Neural progenitor cell (in vitro differentiated cells): ENCODE measurements around the gene SEMA4A. TPM values are rescaled to one million over a fixed set of nuclear protein-coding genes. Genes with fewer than 3 reads are reported as not detected.
A peak's percentile ranks its signal among the peaks of the same experiment; 100 is the strongest.

ENCODE experiments used
- DNase-seq: peaks from one replicate; pipeline ENCODE4 v3.0.0-alpha.2; 2016; ENCODE audit warnings: low spot score
- H2AFZ ChIP-seq: fragments of 200-600 bp; sonication (generic); replicated peaks from 2 replicates; pipeline ENCODE4 v1.6.1; 2016; ENCODE audit warnings: antibody characterized with exemption
- H3F3A ChIP-seq: fragments of 200-600 bp; sonication (generic); 2 replicates; pipeline ENCODE4 v1.6.1; 2016; ENCODE audit warnings: antibody characterized with exemption, low read depth
- H3K27ac ChIP-seq: fragments of 200-600 bp; sonication (generic); 2 replicates; pipeline ENCODE4 v1.5.1; 2016; ENCODE audit warnings: mild to moderate bottlenecking
- H3K27me3 ChIP-seq: fragments of 200-600 bp; sonication (generic); 2 replicates; pipeline ENCODE4 v1.6.1; 2016; ENCODE audit warnings: mild to moderate bottlenecking, moderate library complexity
- H3K36me3 ChIP-seq: fragments of 200-600 bp; sonication (generic); 2 replicates; pipeline ENCODE4 v1.5.1; 2016
- H3K4me1 ChIP-seq: fragments of 200-600 bp; sonication (generic); 2 replicates; pipeline ENCODE4 v1.6.1; 2016; ENCODE audit warnings: mixed run types
- H3K4me2 ChIP-seq: fragments of 200-600 bp; sonication (generic); 2 replicates; pipeline ENCODE4 v1.6.1; 2016
- H3K4me3 ChIP-seq: fragments of 200-600 bp; sonication (generic); 2 replicates; pipeline ENCODE4 v1.5.1; 2016
- H3K79me2 ChIP-seq: fragments of 200-600 bp; sonication (generic); 2 replicates; pipeline ENCODE4 v1.6.1; 2016; ENCODE audit warnings: low read depth
- H3K9ac ChIP-seq: fragments of 200-600 bp; sonication (generic); 2 replicates; pipeline ENCODE4 v1.6.1; 2016
- H3K9me3 ChIP-seq: fragments of 200-600 bp; sonication (generic); 2 replicates; pipeline ENCODE4 v1.5.1; 2016; ENCODE audit warnings: low read depth
- H4K20me1 ChIP-seq: fragments of 200-600 bp; sonication (generic); 2 replicates; pipeline ENCODE4 v1.6.1; 2016; ENCODE audit warnings: low read depth
- H3K27ac Mint-ChIP-seq: 3 replicates; pipeline ENCODE4 v1.8.0; 2021; ENCODE audit warnings: mixed read lengths
- H3K27me3 Mint-ChIP-seq: 2 replicates; pipeline ENCODE4 v1.8.0; 2022; ENCODE audit warnings: low read depth, mild to moderate bottlenecking, inconsistent platforms, moderate library complexity, mixed read lengths; ENCODE audit not compliant: insufficient read depth
- H3K36me3 Mint-ChIP-seq: 3 replicates; pipeline ENCODE4 v1.8.0; 2021; ENCODE audit warnings: mixed read lengths
- H3K4me1 Mint-ChIP-seq: 3 replicates; pipeline ENCODE4 v1.8.0; 2021; ENCODE audit warnings: mixed read lengths
- H3K4me3 Mint-ChIP-seq: 3 replicates; pipeline ENCODE4 v1.8.0; 2021; ENCODE audit warnings: mild to moderate bottlenecking, moderate library complexity, mixed read lengths
- H3K9me3 Mint-ChIP-seq: 3 replicates; pipeline ENCODE4 v1.8.0; 2020; ENCODE audit warnings: mixed read lengths
- EZH2 ChIP-seq: fragments of 200-600 bp; sonication (generic); IDR thresholded peaks from 2 replicates; pipeline ENCODE4 v1.6.1; 2017; ENCODE audit warnings: antibody characterized with exemption, mild to moderate bottlenecking, moderate library complexity
- EZH2phosphoT487 ChIP-seq: fragments of 200-600 bp; sonication (generic); IDR thresholded peaks from 2 replicates; pipeline ENCODE4 v1.6.1; 2017; ENCODE audit warnings: antibody characterized with exemption
- total RNA-seq: library from RNA; depleted of rRNA; stranded (reverse); fragments of >200 nt; gene quantifications from 2 replicates; pipeline ENCODE4 v1.2.3, GENCODE V29; 2015; ENCODE audit warnings: low replicate concordance
- TF ChIP-seq, protein P1 (sequence below): fragments of 200-600 bp; sonication (generic); IDR thresholded peaks from 2 replicates; pipeline ENCODE4 v1.5.1; 2017; ENCODE audit warnings: antibody characterized with exemption, mild to moderate bottlenecking

SEMA4A gene
- total RNA-seq, 1 donor from 2014 or later = 0.69 TPM

GRCh38 chr1:156134716-156135435, 18.5 kb upstream of the SEMA4A start:
- H3K4me1 ChIP-seq = peaks cover under 1% of the 10 kb centered on the region
- H3K27ac ChIP-seq = no peak overlapping the region
- H3F3A ChIP-seq = no peaks in the 10 kb centered on the region
- H3K4me3 ChIP-seq = no peak overlapping the region
- no peaks in the 10 kb centered on the region for H3K27me3 ChIP-seq
- no peak overlapping the region for H3K4me2 ChIP-seq
- H3K36me3 Mint-ChIP-seq = peaks cover 21% of the 10 kb centered on the region
- no peaks in the 10 kb centered on the region for H3K36me3 ChIP-seq
- H3K9ac ChIP-seq = no peak overlapping the region
- peaks cover 3% of the 10 kb centered on the region for H3K4me1 Mint-ChIP-seq
- H4K20me1 ChIP-seq = peaks cover 19% of the 10 kb centered on the region
- H3K27me3 Mint-ChIP-seq = peaks cover 3% of the 10 kb centered on the region
- H3K9me3 Mint-ChIP-seq = no peaks in the 10 kb centered on the region
- no peaks in the 10 kb centered on the region for H3K9me3 ChIP-seq
- H2AFZ ChIP-seq = no peak overlapping the region
- DNase-seq = no peak
- no peaks in the 10 kb centered on the region for H3K79me2 ChIP-seq
- H3K4me3 Mint-ChIP-seq = no peak overlapping the region
- TF ChIP-seq EZH2phosphoT487 (no peak), EZH2 (no peak)
- TF ChIP-seq, protein P1, sequence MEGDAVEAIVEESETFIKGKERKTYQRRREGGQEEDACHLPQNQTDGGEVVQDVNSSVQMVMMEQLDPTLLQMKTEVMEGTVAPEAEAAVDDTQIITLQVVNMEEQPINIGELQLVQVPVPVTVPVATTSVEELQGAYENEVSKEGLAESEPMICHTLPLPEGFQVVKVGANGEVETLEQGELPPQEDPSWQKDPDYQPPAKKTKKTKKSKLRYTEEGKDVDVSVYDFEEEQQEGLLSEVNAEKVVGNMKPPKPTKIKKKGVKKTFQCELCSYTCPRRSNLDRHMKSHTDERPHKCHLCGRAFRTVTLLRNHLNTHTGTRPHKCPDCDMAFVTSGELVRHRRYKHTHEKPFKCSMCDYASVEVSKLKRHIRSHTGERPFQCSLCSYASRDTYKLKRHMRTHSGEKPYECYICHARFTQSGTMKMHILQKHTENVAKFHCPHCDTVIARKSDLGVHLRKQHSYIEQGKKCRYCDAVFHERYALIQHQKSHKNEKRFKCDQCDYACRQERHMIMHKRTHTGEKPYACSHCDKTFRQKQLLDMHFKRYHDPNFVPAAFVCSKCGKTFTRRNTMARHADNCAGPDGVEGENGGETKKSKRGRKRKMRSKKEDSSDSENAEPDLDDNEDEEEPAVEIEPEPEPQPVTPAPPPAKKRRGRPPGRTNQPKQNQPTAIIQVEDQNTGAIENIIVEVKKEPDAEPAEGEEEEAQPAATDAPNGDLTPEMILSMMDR = no peak
- no peak overlapping the region for H3K27ac Mint-ChIP-seq

DNA sequence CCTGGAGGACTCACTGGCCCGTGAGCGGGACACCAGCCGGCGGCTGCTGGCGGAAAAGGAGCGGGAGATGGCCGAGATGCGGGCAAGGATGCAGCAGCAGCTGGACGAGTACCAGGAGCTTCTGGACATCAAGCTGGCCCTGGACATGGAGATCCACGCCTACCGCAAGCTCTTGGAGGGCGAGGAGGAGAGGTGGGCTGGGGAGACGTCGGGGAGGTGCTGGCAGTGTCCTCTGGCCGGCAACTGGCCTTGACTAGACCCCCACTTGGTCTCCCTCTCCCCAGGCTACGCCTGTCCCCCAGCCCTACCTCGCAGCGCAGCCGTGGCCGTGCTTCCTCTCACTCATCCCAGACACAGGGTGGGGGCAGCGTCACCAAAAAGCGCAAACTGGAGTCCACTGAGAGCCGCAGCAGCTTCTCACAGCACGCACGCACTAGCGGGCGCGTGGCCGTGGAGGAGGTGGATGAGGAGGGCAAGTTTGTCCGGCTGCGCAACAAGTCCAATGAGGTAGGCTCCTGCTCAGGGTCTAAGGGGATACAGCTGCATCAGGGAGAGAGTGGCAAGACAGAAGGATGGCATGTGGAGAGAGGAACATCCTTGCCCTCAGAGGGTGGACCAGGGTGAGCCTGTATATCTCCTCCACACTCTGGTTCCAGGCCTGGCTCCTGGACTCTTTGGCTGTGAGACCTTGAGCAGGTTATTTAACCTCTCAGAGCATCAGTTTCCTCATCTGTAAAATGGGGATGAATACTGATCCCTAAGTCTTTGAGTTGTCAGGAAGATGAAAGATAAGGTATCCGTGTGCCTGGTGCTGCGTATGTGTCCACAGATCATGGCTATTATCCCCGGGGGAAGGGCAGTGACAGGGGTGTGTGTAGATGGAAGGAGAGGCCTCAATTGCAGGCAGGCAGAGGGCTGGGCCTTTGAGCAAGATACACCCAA, 17.2 kb upstream of the SEMA4A start:
- Histone ChIP-seq H3K9me3 (no peaks in the 10 kb centered on the region), H3K27me3 (no peaks in the 10 kb centered on the region), H3K9ac (no peak overlapping the region), H3F3A (peaks cover 9% of the 10 kb centered on the region), H3K36me3 (no peaks in the 10 kb centered on the region), H3K4me2 (no peak overlapping the region), H2AFZ (no peak overlapping the region), H4K20me1 (peaks cover 14% of the 10 kb centered on the region), H3K27ac (no peak overlapping the region), H3K79me2 (no peaks in the 10 kb centered on the region), H3K4me3 (no peak overlapping the region), H3K4me1 (no peaks in the 10 kb centered on the region)
- no peak for DNase-seq
- H3K4me3 Mint-ChIP-seq = no peak overlapping the region
- H3K36me3 Mint-ChIP-seq = peaks cover 21% of the 10 kb centered on the region
- TF ChIP-seq, protein P1 = no peak
- TF ChIP-seq EZH2 (no peak), EZH2phosphoT487 (no peak)
- H3K27ac Mint-ChIP-seq = no peak overlapping the region
- peaks cover 9% of the 10 kb centered on the region for H3K4me1 Mint-ChIP-seq
- H3K27me3 Mint-ChIP-seq = no peaks in the 10 kb centered on the region
- H3K9me3 Mint-ChIP-seq = no peaks in the 10 kb centered on the region

GRCh38 chr1:156136970-156137483, 16.4 kb upstream of the SEMA4A start:
- H4K20me1 ChIP-seq = peaks cover 14% of the 10 kb centered on the region
- H3K36me3 ChIP-seq = no peaks in the 10 kb centered on the region
- H3K27ac Mint-ChIP-seq = no peak overlapping the region
- no peaks in the 10 kb centered on the region for H3K4me1 ChIP-seq
- no peaks in the 10 kb centered on the region for H3K79me2 ChIP-seq
- TF ChIP-seq, protein P1 = peak; percentile 22
- no peak for TF ChIP-seq EZH2phosphoT487
- no peak for TF ChIP-seq EZH2
- peaks cover 17% of the 10 kb centered on the region for H3K36me3 Mint-ChIP-seq
- no peak overlapping the region for H2AFZ ChIP-seq
- no peak overlapping the region for H3K4me3 Mint-ChIP-seq
- no peak overlapping the region for H3K4me2 ChIP-seq
- H3K4me3 ChIP-seq = no peak overlapping the region
- no peak overlapping the region for H3K9ac ChIP-seq
- no peak overlapping the region for H3K27ac ChIP-seq
- H3K4me1 Mint-ChIP-seq = peaks cover 9% of the 10 kb centered on the region
- peaks cover 9% of the 10 kb centered on the region for H3F3A ChIP-seq
- H3K27me3 Mint-ChIP-seq = no peaks in the 10 kb centered on the region
- no peak for DNase-seq
- no peaks in the 10 kb centered on the region for H3K27me3 ChIP-seq
- H3K9me3 Mint-ChIP-seq = no peaks in the 10 kb centered on the region
- H3K9me3 ChIP-seq = no peaks in the 10 kb centered on the region
